GM18520 (cell line): ENCODE data around the gene PI16.
A peak's percentile ranks its signal among the peaks of the same experiment; 100 is the strongest.

Source experiments
- ATAC-seq: cut with Tn5 transposase; IDR thresholded peaks from one replicate; pipeline ENCODE4 v1.9.1; 2021; ENCODE audit not compliant: unreplicated experiment

The PI16 gene

GRCh38 chr6:36997811-36998722 lies 43.5 kb downstream of the PI16 start:
- ATAC-seq = no peak

DNA sequence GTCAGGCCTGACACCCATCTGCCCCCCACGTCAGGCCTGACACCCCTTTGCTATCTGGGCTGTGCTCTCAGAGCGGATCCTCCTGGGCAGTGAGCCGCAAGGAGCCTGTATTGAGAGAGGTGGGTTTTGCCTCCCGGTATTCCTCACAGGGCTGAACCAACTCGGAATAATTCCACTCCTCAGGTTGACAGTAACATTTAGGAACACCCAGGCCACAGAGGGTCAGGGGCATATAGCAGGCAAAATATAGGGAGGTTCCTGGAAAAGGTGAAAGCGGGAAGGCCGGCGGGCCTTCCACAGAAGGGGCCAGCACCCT lies 44.1 kb downstream of the PI16 start:
- no peak for ATAC-seq

DNA sequence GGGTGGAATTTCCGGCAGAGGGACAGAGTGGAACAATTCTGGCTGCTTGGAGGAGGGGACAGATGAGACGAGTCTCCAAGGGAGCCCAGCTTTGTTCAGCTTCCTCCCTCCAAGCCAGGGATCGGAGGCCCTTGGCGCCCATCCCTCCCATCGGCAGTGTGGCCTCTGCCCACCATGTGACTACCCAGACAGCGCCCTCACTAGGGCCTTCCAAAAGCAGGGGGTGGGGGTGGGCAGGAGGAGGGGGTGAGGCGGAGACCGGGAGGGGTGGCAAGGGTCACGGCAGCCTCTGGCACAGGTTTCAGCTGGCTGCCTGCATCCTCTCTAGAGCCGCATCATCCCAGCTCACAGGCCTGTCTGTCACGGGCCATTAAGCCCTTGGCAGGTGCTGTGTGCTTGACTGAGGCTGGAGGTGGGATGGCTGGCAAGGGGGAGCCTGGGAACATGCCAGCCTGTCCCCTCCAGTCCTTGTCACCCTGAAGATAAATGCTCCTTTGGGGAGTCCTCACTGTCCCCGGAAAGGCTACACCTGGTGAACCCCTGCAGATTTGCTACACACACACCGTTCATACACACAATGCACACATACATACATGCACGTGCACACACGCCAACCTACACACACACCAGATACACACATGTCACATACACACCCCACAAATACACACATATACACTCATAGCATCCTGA lies 44.7 kb downstream of the PI16 start:
- no peak for ATAC-seq

- ATAC-seq = no peak
Measured at GRCh38 chr6:36999751-37000125, 45.2 kb downstream of the PI16 start.

DNA sequence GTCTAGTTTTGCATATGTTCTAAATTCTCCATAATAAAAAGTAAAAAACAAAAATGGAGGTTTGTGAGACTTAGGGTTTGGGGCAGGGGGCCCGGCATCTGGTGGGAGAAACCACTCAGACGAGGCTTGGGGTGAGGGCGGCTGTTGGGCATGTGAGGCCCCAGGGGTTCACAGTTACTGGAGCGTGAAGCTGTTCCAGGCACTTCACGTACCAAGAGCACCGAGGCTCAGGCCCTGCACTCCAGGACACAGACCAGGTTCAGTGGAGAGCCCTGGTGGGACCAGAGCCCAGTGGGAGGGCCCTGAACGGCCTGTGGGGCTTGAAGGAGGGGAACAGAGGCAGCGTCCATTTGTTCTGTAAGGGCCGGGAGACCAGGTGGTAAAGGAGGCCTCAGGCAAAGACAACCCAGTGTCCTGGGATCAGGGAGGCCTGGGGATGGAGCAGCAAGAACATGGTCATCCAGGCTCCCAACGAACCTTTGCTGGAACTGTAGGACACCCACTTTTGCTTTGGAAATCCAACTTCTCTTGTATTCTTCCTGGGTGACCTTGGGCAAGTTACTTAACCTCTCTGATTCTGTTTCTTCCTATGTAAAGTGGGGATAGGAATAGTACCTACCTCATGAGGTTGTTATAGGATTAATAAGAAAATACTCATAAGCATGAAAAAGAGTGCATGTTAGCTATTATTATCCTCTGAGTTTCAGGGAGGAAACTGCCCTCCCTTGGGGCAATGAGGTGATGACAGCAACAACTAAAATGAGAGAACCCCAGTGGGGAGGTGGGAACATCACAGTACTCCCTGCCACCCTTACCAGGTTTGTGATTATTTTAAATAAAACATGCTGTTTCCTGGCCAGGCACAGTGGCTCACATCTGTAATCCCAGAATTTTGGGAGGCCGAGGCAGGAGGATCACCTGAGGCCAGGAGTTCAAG lies 49.8 kb downstream of the PI16 start:
- no peak for ATAC-seq

- peak; percentile 38 for ATAC-seq
Measured at GRCh38 chr6:37005061-37005810, 50.7 kb downstream of the PI16 start, which contains the start of gene FGD2. Gene FGD2 (plus strand): TSS chr6:37005655. CDS start chr6:37005818, 163 bp downstream.

GRCh38 chr6:37005827-37006567 lies 51.5 kb downstream of the PI16 start:
- no peak for ATAC-seq

GRCh38 chr6:37006793-37007339 lies 52.3 kb downstream of the PI16 start:
- ATAC-seq = no peak

- ATAC-seq = no peak
Measured at GRCh38 chr6:37007340-37008043, 53.0 kb downstream of the PI16 start.

DNA sequence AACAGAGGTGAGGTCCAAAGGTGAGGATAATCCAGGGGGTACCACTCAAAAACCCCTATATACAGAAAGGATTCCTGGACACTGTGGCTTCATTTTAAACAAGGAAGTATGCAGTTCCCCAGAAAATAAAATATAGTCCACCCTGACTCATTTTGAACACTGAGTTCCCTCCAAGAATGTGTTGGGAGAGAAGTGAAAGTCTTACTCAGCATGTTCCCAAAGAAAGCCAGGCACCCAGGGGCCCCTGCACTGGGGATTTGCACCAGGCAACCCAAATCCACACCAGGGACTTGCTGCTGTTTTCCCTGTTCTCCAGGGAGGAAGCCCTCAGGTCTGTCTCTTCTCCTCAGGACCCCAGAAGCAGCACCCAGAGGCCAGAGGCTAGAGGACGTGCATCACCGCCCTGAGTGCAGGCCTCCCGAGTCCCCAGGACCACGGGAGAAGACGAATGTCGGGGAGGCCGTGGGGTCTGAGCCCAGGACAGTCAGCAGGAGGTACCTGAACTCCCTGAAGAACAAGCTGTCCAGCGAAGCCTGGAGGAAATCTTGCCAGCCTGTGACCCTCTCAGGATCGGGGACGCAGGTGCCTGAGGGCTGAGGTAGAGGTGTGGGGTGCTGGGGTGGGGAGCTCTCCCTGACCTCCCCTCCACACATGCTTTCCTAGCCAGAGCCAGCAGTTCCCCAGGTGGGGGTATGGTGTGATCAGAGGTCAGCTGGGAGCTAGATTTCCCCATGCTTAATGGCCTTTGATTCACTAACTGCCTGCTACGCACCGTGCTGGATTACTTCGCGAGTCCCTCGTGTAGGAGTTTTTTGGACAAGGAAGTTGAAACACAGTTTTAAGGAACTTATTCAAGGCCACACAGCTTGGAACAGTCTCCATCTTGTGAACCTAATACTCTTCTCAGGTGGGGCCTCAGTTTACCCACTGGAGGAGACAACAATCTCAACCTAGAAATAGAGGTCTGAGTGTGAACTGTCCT lies 54.2 kb downstream of the PI16 start:
- no peak for ATAC-seq

DNA sequence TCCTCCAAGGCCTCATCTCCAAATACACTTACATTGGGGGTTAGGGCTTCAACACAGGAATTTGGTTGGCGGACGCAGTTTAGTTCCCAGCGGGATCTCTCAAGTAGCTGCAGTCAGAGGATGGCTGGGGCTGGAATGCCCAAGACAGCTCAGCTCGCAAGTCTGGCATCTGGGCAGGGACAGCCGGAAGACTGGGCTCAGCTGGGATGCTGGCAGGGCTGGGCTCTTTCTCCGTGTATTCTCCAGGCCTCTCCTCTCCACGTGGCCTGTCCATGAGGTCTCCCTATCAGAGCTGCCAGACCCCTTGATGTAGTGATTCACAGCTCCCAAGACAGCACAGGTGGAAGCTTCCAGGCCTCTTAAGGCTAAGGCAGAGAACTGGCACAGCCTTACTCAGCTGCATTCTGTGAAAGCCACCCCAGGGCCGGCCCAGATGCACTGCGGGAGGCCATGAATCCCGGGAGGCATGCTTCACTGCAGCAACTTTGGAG lies 55.9 kb downstream of the PI16 start:
- ATAC-seq = no peak

- ATAC-seq = no peak
Measured at GRCh38 chr6:37011656-37012378, 57.3 kb downstream of the PI16 start.

DNA sequence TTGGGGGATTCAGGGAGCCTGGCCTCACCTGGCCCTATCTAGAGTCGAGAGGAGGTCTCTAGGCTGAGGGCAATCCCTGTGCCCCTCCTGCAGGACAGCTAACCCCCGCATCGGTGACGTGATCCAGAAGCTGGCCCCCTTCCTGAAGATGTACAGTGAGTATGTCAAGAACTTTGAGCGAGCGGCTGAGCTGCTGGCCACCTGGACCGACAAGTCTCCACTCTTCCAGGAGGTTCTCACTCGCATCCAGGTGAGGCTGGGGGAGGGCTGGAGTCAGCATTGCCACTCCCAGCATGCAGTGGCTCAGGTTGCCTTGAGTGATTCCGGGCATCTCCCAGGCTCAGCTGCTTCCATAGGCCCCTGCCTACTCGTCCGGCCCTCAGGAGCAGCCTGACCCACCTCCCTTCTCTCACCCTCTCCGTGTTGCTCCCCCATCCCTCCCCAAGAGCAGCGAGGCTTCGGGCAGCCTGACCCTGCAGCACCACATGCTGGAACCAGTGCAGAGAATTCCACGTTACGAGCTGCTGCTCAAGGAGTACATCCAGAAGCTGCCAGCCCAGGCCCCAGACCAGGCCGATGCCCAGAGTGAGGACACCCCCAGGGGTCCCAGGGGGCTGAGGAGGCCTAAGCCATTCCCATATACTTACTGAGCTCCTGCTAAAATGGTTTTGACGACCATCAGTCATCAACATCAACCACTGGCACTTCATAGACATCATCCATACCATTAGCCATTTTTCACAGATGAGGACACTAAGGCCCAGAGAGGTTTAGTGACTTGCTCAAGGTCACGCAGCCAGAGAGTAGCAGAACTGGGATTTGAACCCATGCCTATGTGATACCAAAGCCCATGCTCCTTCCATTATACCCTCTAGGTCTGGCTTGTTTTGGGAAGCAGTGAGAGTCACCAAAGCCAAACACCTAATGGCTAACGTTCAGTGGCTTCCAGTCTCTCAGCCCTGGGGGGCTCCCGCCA lies 59.3 kb downstream of the PI16 start:
- ATAC-seq = no peak
